GM19099 (cell line): ENCODE results near the gene KIF3A.

Source experiments
- POLR2A ChIP-seq: IDR thresholded peaks from 3 replicates; pipeline ENCODE4 v1.6.1; 2011; ENCODE audit warnings: low read depth; ENCODE audit not compliant: insufficient read length; ENCODE audit errors: extremely low read depth

Gene KIF3A

GRCh38 chr5:132774406-132774805, 37.1 kb upstream of the KIF3A start:
- no peak for TF ChIP-seq POLR2A

- no peak for TF ChIP-seq POLR2A
Observed at GRCh38 chr5:132773601-132774355, 36.4 kb upstream of the KIF3A start.

- TF ChIP-seq POLR2A = no peak
Observed at GRCh38 chr5:132773114-132773513, 35.8 kb upstream of the KIF3A start.

- TF ChIP-seq POLR2A = no peak
Observed at GRCh38 chr5:132772291-132773070, 35.1 kb upstream of the KIF3A start.

GRCh38 chr5:132771503-132771998, 34.2 kb upstream of the KIF3A start:
- no peak for TF ChIP-seq POLR2A

GRCh38 chr5:132770476-132771159, 33.3 kb upstream of the KIF3A start:
- no peak for TF ChIP-seq POLR2A

GRCh38 chr5:132768485-132768868, 31.1 kb upstream of the KIF3A start:
- TF ChIP-seq POLR2A = no peak

GRCh38 chr5:132767150-132767549, 29.8 kb upstream of the KIF3A start:
- TF ChIP-seq POLR2A = no peak

GRCh38 chr5:132766806-132767055, 29.4 kb upstream of the KIF3A start:
- no peak for TF ChIP-seq POLR2A

GRCh38 chr5:132766020-132766805, 28.9 kb upstream of the KIF3A start:
- no peak for TF ChIP-seq POLR2A

GRCh38 chr5:132765311-132766019, 28.1 kb upstream of the KIF3A start:
- TF ChIP-seq POLR2A = no peak

- TF ChIP-seq POLR2A = no peak
Observed at GRCh38 chr5:132764671-132765238, 27.4 kb upstream of the KIF3A start.

- TF ChIP-seq POLR2A = no peak
Observed at GRCh38 chr5:132764051-132764450, 26.7 kb upstream of the KIF3A start.

- TF ChIP-seq POLR2A = no peak
Observed at GRCh38 chr5:132763181-132764036, 26.1 kb upstream of the KIF3A start.
